ENCODE results near the gene NTF3. TPM values are rescaled to one million over a fixed set of nuclear protein-coding genes. Genes with fewer than 3 reads are reported as not detected.

NTF3 gene
- total RNA-seq, 1 donor from 2014 or later: 14.0 TPM

DNA sequence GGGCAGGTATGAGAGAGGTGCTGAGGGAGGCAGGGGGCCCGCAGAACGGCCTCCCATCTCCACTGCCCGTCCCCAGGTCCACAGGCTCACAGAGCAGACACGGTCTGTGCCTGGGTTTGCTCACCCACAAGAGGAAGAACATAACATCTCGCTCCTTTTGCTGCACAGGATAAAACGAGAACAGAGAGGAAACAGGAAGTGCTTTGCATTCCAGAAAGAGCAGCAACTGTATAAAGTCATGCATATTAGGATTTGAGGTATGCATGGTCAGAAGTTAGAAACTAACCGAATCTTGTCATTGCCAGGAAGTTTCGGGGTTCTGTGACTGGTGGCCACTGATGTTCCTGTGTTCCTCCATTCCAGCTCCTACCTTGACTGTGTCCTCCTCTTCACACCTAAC, 25.0 kb downstream of the NTF3 start:
- DNase-seq (ENCODE audit: low spot score): peak; percentile 79

DNA sequence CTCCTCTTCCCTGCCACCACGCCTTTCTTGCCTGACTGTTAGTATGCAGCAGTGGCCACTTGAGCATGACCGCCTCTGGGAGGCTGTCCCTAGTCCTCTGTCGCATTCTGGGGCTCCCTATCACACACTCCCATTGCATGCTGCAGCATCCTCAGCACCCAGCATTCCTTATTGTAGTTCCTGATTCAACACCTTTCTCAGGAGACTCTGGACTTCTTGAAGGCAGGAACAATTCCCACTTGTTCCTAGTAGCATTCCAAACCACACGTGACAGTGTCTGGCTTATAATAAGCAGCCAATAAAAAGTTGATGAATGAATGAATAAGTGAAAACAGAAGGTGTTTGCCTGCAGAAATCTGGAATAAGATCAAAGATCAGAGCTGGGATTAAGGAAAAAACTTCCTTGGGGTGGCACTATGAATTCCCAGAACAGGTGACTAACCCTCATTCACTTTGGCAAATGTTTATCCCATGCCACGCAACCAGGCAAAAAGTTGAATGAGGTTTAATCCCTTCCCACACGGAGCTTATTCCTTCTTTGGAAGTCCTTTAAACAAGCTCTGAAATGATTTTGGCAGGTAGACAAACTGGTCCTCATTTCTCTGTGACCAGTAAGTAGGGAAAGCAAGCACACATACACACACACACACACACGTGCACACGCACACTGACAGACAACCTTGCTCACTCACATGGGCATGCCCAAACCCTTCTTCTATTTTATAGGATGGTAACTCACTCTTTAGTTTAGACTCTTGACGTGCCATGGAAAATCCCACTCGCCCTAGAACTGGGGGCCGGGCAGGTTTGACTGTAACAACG, 26.5 kb downstream of the NTF3 start:
- DNase-seq (ENCODE audit: low spot score): no peak

DNA sequence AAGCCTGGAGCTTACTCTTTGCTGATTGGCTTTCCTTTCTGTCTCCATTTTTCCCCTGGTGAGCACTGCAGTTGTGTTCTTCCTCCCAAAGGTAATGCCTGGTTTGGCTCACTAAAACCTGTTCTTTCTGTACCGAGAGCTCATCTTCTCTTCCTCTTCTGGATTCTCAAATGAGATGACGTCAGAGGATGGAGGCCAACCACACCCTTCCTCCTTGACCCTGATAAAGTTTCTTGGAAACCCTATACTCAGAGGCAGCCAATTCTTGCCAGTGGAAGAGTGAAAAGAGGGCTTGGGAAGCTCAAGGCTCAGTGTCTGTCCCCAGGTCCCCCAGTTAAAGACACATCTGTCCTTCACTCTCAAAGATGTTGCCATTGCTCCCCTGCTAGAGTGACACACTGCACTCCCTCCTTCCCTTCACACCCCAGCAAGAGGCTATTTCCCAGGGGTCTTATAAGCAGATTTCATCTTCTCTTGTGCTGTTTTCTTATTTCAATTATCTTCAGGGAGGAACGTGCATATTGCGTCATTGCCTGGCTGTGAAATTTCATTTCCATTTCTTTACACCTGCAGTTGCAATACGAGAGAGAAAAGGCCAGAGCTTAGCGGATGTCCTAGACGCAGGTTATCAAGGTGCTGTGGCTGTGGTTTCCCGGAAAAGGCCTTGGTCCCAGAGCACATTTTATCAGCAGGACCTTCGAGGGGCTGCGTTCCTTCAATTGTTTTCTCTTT, 27.3 kb downstream of the NTF3 start:
- DNase-seq (ENCODE audit: low spot score): no peak

DNA sequence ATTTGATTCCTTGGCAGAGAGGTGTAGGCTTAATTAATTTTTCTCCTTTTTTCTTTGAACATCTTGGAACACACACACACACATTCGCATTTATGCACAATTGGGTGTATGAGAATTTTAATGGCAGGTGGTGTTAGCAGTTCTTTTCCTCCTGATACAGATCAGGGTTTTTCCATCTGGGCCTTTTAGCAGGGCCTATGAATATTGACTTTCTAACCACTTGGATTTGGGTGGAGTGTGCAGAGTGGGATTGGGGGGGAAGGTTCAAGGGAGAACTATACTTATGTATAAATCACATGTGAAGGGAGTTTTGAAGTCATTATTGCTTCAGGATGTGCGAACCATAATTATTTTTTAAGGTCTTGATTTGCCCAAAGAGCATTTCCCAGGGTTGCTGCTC, 28.9 kb downstream of the NTF3 start:
- DNase-seq (ENCODE audit: low spot score): no peak

DNA sequence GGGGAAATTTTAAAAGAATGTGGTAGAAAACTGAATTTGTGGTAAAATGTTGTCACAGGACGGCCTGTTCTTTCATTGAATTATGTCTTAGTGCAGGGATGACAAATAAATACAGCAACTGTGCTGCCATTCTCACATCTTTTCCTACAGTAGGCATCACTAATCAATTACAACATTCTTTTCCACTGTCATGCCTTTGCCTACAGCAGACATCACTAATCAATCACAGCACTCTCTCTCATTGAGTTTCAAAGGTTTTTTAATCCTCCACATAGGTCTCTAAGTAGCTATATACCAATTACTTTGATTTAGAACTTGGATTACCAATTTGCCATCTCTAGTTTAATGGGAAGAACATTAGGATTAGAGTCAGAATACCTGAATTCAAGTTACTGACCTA, 30.1 kb downstream of the NTF3 start:
- DNase-seq (ENCODE audit: low spot score): no peak

DNA sequence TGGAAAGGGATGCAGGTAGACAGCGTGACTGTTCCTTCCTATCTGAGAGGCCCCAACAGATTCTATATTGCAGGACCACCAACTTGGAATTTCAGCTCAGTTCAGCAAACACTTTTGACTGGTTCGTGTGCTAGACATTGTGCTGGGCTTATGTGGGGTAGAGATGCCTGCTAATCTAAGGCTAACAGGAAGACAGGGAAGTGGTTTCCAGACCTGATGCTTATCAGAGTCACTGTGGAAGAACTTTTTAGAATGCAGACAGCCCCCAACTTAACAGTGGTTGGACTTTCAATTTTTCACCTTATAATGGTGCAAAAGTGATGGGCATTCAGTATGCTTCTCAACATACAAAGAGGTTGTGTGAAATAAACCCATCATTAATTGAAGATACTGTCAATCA, 32.2 kb downstream of the NTF3 start:
- no peak for DNase-seq (ENCODE audit: low spot score)

DNA sequence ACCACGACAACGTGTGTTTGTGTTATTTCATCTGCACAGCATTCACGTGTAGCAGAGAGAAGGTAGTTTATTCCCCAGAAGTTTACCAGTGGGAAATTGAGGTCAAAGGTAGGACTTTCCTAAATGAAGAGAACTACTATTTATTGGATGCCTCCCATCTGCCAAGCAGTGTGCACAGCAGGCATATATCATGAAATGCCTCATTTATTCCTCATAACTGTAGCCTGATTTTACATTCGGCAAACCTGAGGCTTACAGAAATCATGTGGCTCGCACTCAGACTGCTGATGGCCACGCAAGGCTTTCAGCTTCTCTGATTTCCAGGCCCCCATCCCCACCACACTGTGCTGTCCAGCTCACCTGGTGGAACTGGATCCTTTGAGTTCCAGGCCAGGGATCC, 33.5 kb downstream of the NTF3 start:
- no peak for DNase-seq (ENCODE audit: low spot score)

DNA sequence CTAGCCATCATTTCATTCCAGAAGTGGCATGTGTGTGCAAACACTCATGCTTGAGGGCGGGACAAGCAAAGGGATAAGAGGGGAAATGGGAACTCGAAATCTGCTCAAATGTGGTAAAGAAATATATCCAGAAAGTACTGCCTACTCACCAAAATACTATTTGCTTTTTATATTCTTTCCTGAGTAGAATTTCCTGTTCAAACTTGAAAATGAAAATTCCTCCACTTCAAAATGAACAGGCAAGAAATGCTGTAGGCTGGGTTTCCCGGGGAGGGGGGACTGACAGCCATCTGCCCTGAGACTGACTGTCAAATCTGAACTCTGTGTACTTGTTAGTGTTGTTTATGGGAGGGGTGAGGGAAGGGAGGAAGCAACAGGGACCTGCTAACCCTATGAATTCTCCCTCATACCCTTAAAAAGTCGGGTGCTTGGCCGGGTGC, 34.6 kb downstream of the NTF3 start:
- peak; percentile 65 for DNase-seq (ENCODE audit: low spot score)

DNA sequence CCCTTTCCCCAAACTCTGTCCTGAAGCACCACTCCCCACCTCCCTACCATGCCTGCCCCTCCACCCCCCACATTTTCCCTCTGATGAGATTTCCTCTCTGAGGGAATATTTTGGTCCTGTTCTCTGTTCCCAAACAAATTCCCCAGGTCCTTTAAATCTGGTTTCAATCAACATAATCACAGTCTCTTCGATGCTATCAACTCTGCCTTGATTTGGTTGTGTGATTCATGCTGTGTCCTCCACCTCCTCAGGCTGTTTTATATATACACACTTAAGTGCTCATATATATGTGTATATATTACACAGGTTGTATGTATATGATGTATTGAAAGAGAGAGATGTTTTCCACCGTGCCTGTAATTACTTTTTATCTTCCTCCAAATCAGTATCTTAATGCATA, 36.0 kb downstream of the NTF3 start:
- DNase-seq (ENCODE audit: low spot score): no peak

DNA sequence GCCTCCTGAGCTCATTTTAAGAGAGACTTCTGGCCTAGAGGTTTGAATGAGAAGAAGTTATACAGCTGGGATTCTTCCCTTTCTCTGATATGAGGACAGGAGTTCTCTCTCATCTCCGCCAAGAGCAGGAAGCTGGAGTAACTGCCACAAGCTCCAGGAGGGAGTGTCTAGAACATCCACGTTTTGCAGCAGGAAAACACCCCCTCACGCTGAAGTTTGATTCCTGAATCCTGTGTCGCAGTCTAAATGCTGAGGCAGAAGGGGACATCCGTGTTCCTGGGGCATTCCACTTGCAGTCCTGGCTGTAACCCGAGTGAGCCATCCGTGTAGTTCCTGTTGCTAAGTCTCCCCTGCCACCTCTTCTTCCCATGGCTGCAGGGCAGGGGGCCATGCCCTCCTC, 38.3 kb downstream of the NTF3 start:
- no peak for DNase-seq (ENCODE audit: low spot score)

DNA sequence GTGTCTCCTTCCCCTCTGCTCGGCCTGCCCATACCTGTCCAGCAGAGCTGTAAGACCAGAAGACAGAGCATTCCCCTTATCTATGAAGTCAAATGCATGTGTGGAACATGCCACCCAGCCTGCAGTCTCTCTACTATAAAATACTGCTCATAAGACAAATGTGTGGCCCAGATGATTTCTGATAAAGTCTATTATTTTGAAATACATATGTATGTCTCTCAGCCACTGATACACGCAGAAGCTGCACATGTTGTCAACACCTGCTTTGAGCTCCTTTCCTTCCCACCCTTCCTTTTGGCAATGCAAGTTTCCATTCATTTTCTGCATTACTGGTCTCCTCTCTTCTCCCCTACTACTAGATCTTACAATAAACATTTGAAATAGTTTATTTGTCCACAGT, 38.8 kb downstream of the NTF3 start:
- no peak for DNase-seq (ENCODE audit: low spot score)

DNA sequence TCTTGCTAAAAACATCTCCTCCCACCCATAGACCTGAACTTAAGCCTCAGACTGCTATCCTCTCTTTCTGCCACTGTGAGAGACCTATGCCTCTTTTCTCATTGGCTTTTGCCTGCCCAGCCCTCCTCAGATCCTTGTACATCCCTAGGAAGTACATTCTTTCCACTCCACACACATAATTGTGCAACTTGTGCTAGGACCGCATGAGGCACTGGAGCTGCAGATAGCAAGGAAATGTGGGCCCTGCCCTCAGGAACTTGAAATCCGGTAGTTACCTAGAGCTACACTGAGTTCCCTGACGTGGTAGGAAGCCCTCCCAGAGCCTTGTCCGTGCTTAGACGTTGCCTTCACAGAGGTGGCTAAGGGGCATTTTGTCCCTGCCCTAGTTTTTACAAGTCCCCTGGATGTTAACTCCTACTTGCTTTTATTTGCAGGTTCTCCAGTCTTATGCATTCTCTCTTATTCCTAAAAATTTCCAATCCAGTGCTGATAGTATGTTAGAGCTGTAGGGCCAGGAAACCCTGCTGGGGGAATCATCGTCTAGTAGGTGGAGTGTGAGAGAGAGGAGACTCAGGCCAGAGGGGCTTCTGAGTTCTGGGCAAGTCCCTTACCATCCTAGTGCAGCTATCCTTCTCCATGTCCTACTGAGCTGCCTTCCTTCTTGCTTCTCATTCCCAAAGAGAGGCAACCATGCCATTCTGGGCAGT, 41.3 kb downstream of the NTF3 start:
- DNase-seq (ENCODE audit: low spot score): peak; percentile 84

DNA sequence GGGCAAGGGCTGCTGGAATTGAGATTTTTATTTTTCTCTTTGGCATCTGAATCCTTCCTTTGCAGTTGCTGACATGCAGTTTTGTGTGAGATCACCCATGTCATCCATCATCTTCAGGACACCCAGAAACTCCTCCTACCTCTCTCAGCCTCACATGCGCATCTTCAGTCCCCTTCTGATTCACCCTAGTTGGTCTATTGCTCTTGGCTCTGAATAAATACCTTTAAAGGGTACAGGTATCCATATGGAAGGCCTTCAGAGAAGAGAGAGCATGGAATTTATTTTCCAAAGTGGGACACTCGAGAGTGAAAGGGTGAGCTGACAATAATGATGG, 41.8 kb downstream of the NTF3 start:
- DNase-seq (ENCODE audit: low spot score): no peak

DNA sequence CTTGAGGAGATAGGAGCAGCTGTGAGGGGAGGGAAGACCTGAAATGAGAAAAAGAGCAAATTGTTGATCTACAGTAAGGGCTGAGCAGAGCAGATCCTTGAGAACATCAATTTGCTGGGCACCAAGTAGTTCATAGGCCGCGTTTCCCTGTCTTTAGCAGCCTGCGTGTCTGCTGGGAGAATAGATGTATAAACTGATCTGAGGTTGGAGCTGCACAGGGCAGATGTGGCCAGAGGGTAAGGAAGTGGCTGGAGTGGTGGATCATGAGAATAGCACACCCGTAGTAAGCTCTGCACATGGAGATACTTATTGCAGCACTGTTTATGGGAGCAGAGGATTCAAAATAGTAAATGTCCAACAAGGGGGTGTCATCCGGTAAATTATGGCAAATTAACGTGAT, 44.4 kb downstream of the NTF3 start:
- no peak for DNase-seq (ENCODE audit: low spot score)

DNA sequence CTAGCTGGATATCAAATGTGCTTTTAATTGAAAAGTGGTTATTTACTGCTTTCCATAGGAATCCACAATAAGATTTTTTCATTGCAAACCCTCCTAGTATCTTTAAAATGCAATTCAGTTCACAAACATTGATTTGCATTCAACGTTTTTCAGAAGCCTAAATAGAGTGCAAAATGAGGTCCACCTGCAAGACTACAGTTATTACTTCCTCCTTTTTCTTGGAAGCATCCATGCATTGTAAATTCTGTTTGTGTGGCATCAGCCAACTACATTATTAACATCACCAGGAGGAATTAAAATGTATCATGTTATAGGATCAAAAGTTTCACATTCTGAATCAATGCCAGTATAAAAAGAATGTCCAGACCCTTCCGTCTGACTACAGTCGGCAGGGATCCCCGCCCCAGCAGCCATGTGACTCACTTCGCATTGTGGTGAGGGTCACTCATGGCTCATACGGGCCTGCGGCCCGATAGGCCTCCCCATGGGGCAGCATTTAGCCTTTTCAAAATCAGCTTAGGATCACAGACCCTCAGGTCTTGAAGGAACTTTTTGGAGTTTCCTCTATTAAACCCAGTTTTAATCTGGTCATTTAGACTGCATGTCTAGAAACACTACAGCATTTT, 46.3 kb downstream of the NTF3 start:
- no peak for DNase-seq (ENCODE audit: low spot score)

DNA sequence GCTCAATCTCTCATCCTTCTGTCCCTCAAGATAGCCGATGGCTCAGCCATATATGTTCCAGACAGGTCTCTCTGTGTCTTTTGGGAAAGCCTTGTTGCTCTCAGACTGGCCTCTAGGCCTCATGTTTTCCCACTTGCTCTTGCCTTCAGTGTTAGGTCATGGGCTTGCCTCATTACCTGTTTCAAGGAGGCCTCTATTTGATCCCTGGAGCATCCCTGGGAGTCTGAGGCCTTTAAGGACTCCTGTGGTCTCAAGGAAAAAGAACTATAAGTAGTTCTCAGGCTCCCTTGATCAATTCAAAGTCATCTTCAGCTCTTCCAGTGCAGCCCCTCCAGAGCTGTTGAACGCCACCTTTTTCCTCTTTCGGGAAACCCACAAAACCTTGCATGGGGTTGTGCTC, 47.9 kb downstream of the NTF3 start:
- no peak for DNase-seq (ENCODE audit: low spot score)

DNA sequence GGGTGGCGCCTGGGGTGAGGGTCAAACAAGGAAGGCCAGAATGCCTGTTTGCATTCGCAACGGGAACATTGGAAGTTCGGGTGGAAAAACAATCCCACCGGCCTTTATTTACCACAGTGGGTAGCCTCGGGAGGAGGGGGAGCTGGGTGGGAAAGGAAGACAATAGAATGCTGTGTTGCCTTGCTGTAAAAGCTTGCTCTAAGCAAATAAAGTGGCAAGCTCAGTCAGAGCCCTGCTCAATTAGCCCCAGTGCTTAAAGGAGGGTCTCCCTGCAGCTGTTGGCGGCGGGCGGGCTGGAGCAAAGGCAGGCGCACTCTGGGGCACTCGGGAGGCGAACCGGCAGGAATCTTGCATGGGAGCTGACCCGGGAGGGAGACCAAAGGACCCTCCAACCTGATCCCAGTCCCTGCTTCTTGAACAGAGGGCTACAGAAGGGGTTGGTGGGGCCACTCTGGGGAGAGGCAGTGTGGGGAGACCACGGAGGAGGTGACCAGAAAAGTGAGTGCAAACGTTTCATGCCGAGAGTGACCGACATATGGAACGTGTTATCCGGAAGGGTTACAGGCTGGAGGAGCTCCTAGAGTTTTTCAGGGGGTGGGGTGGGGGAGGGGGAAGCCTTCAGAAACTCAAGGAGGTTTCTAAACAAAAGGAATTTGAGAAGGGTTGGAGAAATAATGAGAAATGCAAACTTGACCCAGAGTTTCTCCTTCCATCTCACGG, 48.5 kb downstream of the NTF3 start:
- no peak for DNase-seq (ENCODE audit: low spot score)

DNA sequence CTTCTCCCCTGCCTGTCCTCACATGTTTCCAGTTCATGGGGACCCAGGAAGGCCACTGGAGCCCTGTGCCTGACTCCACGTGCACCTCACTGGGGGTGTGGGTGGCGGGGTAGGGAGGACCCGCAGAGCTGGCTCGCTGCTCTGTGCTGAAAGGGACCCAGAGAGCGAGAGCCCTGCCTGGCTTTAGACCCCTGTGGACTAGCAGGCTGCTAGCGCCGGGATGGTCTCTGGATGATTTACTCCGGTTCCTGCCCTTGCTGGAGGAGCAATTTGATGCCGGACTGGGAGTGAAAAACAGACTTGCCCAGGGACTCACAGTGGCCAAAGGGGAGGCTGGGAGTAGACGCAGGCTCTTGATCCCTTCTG, 49.0 kb downstream of the NTF3 start:
- DNase-seq (ENCODE audit: low spot score): no peak

DNA sequence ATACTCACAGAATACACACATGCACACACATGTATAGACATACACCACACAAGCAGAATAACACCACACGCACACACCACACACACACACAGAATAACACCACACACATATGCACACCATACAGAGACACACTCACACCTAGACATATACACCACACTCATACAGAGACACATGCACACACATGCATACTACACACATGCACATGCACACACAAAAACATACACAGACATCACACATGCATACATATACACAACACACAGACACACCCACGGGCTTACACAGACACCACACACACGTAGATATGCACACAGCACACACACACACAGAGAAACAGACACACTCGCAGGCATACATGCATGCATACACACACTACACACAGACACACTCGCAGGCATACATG, 49.7 kb downstream of the NTF3 start:
- DNase-seq (ENCODE audit: low spot score): no peak

DNA sequence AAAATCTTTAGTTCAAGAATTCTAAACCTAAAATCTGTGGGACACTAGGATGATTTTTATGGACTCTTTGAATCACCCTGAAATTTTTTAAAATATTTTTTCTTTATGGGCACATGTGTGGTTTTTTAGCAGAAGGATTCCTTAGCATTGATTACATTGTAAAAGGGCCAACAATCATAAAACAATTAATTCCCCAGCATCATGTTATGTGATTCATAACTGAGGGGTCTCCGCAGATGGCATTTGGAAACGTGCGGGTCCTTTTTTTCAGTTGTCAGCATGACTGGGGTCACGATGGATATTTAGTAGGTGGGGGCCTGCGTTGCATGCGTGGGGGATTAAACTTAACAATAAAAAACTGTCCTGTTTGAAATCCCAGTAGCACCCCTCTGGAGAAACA, 52.5 kb downstream of the NTF3 start:
- no peak for DNase-seq (ENCODE audit: low spot score)

DNA sequence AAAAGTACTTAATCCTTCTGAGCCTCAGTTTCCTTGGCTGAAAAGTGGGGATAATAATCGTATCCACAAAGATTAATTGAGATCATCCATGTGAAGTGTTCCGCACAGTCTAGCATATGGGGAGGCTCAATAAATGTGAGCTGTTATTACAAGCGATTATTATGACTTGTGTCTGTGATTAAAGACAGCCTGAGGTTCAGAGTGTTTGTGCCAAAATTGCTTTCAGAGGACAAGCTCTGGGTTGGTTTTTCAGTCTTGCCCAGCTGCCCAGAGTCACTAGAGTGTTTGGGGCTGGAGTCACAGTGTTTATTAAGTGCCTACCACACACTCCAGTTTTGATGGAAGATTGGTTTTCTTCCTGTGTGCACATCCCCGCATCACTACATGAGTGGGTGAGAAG, 53.5 kb downstream of the NTF3 start:
- DNase-seq (ENCODE audit: low spot score): no peak

DNA sequence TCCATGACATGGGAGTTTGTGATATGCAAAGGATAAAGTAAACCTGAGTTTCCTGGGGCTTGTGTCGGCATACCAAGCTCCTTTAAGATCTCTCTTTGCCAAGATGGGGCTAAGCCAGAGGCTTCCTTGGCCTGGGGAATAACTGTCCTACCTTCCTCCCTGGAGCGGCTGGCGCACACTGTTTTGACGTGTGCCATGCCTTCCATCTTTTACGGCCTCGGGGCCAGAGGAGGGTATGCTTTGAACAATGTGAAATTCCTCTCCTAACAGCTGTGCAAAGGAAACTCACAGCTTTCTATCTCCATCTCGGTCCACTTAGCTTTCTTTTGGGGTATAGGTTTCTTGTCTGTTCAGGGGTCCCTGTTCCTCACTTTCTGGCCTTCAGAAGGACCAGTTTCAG, 55.2 kb downstream of the NTF3 start:
- no peak for DNase-seq (ENCODE audit: low spot score)

All from umbilical cord (tissue), 2 donors.